HG02759 (cell line): ENCODE results near the gene FOXP2.

Experiments
- ATAC-seq: cut with Tn5 transposase; IDR thresholded peaks from one replicate; pipeline ENCODE4 v1.9.1; 2021; ENCODE audit warnings: mild to moderate bottlenecking, moderate library complexity; ENCODE audit not compliant: unreplicated experiment

The FOXP2 gene

DNA sequence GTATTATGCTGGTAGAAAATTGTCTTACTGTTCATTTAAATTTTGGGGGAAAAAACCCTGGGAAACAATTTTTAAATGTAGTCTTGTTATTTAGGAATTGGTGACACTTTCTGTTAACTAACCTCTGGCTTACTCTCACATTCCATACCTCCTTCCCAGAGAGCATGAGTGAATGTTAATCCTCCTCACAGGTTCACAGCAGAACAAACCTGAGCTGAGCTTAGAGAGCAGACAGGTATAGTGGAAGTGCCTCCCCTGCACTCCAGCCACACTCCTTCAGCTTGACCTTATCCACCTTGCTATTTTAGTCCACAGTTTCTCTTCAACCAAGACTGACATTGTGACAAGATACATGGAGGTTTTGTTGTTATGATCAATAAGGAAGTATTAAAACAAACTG is 235.9 kb downstream of the FOXP2 start:
- no peak for ATAC-seq

DNA sequence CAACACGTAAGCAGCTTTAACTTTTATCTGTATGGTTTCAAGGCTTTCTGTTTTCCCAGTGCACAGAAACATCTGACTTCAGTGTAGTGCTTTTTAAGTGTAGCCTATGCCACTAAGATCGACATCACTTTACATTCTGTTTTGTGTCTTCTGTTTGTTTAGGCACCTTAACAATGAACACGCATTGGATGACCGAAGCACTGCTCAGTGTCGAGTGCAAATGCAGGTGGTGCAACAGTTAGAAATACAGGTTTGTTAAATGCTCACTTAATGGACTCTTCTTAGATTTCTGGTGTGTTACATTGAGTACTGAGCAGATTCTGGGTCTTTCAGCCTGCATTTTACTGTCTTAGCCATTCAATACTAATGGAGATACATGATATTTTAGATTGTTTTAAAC is 237.4 kb downstream of the FOXP2 start:
- no peak for ATAC-seq

DNA sequence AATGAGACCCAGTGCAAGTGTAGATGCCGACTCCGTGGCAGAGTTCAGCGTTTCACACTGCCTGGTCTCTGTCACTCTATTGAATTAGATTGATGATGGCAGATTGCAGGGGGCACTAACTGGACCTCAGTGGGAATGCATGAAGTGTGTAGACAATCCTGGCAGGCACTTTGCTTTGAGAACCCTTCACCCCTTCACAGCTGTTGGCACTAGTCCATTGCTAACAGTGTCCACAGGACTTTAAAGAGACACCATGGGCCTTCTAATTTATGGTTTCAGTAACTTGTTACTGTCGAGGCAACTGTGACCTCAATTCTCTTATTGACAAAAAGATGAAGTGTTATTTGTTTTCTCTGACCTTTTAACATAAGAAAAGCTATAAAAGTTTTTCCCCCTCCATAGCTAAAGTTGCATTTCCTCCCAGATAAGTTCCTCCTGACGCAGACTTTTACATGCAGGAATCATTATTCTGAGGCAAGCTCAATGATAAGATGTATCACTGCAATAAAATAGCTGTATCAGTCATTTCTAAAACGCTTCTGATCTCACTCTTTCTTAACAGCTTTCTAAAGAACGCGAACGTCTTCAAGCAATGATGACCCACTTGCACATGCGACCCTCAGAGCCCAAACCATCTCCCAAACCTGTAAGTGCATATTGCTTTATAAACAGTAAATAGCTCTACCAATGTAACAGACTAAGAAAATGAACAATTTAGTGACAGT is 238.9 kb downstream of the FOXP2 start:
- ATAC-seq = no peak

DNA sequence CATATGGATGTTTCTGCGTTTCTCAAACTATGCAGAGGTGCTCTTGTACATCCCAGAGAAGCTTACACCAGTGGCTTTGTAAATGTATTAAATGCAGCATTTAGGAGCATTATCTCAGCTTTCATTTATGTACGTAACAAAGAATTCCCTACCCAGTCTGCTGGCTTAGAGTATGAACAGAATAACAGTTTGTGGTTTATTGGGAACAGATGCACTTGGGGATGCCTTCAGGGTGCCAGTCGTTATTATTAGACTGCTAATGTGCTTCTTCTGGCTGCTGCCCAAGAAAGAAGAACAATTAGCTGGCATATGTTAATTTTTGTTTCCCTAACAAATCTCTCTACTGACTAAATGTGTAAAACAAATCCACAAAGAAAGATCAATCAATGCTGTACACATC is 241.9 kb downstream of the FOXP2 start:
- no peak for ATAC-seq

DNA sequence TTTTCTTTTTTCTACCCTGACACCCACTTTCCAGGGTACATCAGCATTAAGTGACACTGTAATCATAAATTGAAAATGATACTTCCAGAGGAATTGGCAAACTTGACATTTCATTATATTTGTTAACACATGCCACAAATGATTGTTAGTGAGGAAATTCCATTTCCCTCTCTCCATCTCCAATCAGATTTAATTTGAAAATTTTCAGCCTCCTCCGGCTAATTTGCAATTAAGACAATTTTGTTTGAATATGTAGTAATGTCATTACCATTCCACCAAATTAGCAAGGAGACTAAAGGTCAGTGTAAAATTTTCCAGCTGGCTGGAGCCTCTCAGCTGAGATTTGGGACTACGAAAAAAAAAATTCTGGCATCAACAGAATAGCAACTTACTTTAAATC is 242.7 kb downstream of the FOXP2 start:
- ATAC-seq = no peak

DNA sequence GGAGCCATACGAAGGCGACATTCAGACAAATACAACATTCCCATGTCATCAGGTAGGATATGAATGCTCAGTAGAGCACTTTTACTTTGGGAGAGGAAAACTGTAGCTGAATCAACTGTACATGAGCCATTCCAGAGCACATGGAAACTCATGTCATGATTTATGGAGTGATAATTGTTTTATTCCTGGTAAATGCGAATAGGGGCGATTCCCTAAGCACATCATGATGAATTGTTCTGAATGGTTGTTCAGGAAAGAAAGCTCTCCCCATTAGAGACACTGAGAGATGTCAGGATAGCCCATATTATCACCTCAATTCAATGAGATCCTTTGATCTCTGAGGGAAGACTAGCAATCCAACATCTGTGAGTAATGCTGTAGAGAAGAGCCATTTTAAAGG is 243.6 kb downstream of the FOXP2 start:
- no peak for ATAC-seq

DNA sequence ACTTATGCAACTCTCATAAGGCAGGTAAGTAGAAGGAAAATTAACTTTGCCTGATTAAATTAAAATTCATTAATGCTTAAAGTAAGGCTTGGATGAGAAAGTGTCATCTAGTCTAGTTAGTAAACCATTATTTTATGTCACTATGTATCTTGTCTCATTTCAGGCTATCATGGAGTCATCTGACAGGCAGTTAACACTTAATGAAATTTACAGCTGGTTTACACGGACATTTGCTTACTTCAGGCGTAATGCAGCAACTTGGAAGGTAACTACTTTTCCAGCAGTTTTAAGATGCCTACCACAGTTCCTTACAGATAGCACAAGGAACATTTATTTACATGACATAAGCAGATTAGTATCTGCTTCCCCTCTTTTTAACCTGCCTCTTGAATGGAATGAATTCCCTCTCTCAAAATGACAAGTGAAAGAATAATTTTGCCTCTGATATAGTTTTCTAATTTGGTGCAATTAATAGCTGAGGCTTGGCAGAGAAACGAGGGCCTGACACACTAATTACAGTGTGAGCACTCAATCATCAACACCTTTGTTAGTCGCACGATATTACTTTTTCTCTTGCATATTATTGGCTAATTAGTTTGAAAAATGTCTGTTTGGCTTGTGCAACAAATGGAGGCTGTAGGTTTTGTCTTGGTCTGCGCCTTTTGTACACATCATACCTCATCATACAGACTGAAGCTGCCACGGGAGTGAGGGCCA is 245.0 kb downstream of the FOXP2 start:
- no peak for ATAC-seq

DNA sequence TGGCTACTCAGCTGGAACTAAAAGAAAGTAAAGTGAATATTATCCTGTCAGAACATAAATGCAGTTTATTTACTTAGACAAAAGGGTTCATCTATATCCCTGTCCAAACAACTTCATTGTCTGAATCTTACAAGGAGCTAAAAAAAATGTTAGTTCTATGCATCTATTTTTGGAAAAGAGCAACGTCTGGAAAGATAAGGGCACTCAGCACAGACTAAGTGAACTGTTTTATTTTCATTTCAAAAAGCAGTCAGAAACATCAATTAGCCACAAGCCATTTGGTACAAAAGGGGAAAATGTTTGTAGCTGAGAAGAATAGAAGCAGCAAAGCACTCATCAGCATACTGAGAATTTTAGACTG is 245.5 kb downstream of the FOXP2 start:
- no peak for ATAC-seq

DNA sequence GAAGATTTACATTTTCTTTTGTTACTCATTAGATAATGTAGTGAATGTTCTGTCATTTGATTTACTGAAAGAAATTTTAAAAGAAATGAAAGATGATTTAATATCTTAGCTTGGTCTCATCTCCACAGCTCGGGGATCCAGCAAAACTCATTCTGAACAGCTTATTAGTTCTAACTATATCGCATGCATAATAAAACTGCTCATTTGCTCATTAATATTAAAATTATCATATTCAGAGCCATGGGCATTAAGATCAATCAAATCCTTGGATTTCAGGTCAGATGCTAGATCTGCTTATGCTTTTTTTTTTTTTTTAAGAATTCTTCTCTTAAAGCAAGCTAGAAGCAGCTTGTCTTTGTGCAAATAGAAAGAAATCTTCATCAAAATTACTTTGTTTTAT is 246.1 kb downstream of the FOXP2 start:
- no peak for ATAC-seq

DNA sequence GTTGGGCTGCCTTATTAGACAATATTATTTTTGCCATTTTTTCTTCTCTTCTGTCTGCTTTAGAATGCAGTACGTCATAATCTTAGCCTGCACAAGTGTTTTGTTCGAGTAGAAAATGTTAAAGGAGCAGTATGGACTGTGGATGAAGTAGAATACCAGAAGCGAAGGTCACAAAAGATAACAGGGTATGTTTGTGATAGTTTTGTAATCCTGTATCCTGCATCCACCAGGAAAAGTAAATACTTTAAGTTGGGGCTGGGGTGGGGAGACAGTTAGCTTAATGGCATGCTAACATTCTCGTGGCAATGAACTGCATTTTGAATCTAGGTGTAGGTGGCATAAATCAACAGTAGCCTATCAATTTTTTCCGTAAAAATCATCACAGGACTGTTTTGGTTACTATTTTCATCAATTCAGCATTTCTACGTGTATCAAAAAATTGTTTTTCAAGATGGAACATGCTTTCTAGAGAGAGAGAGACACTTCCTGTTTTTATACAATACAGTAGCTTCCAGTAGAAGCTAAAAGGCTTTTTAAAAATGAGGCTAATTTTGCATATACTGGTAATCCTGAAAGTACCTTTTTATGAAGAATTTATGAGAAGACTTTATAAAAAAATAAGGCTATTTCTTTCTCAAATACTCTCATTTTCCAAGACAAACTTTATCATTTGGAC is 247.5 kb downstream of the FOXP2 start:
- ATAC-seq = no peak

DNA sequence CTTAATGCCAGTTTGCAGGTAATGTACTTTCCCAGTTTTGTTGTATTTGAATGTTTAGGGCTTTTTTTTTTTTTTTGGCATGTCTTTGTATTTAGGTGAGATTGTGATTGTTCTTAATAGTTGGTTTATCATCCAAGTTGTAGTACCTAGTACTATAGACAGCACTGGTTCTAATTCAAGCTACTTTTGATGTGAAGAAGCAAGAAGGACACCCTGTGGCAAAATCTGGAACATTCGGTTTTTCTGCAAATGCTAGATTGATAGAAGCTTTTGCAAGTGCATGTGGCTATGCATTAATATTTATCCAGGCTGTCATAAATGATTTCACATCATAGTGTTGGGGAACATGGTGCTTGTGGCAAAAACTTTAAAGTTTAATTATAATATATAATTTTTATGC is 248.9 kb downstream of the FOXP2 start:
- ATAC-seq = no peak

DNA sequence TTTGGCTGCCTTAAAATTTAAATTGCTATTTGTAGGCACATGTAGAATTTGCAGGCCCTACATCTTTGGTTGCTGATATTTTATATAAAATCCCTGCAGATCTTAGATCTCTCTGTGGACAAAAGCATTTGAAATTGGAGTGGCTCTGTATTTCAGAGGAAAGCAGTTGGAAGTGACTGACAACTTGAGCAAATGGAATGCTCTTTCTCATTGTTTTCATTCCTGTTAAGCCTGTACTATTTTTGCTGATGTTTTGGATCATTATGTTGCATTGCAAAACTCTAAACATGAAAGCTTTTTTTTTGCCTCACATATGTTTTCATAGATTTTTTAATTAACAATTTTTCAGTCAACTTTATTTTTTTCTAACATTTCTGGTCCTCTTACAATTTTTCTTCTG is 256.1 kb downstream of the FOXP2 start:
- no peak for ATAC-seq

DNA sequence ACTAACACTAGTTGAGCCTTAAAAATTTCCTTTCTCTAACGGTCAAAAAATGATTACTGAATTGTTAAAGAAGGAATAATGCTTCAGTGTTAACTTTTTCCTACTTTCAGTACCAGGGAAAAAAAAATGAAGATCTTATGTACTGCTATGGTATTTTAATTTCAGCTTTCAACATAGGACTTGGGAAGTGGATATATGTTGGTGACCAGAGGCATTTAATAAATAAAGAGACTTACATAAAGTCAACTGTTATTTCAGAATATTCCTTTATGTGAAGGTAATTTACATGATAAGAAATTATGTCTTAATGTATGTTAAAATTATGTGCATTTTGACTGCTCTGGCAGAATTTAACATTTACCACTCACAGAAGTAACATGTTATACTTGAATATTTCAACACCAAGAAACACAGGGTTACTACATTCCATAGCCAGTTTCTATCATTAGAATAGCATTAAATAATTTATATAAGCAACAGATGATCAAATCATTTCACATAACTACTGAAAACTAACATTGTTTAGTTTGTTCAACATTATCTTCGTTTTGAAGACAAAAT is 257.0 kb downstream of the FOXP2 start:
- ATAC-seq = no peak

DNA sequence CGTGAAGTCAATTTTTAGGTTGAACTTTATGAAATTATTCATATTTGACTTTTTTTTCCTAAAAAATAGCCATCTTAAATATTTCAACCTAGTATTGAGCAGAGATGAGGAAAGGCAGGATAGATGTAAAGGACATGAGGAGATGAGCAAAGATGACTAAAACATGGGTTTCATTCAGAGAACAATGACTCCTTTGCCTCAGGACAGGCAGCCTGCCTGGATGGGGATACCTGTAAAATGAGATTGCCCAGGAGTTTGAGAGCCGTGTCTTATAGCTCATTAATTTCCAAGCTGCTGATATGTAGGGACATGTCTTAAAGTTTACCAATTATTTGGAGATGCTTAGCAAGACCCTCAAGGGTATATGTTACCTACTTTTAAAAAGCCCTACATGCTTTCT is 263.5 kb downstream of the FOXP2 start:
- ATAC-seq = no peak

DNA sequence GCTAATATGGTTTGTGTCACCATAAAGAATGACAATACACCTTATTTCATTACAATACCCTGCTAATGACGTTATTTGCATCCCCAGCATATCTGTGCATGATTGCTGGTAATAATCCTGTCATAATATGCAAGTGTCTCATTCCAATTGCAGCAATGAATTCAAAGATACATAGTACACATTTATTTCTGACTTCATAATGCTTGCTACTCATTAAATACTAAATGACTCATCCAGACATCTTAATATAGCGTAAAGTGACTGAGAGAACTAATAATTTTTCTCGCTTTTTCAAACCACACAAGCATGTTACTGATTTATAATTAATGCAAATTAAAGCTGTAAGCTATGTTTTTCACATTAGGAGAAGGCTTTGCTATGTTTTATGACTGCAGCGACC is 272.6 kb downstream of the FOXP2 start:
- ATAC-seq = no peak

DNA sequence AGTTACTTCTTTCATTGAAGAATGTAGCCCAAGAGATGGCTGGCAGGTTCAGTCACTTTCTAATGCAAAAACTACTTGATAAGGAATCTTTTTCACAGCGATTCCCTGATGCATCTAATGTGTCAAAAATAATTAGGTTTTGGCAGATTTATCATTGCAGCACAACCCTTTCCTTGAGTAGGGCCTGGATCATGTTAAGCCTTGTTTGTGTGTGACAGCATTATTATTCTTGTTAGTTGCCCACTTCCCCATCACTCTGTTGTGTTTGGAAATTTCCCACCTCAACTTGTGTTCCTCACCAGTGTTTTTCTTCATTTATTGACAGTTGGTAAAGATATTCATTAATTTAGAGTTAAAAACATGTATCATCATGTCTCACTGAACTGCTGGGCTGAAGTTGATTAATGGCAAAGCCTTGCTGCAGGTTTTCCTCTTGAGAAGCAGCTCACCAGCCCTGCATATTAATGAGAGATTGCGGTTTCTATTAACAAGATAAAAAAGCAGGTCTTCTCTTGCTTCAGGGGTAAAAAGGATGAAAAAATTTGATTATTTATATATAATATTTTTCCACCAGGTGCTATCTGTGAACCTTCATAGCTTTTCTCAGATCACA is 273.9 kb downstream of the FOXP2 start:
- no peak for ATAC-seq

DNA sequence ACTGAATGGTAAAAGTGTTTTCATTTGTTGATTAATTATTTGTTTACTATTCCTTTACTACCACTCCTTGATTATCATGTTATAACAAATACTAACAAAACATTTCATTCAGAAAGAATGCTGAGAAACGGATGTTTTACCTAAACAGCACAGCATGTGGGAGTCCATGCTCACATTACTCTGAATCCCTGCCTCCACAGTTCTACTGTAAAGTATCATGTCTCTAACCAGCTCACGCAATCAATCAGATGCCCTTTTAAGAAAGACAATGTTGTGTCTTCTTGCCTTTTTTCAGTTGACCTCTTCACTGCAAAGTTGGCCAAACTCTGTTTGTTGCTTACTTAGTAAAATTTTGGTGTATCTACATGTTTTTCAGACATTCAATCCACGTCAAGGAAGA is 274.8 kb downstream of the FOXP2 start:
- ATAC-seq = no peak

DNA sequence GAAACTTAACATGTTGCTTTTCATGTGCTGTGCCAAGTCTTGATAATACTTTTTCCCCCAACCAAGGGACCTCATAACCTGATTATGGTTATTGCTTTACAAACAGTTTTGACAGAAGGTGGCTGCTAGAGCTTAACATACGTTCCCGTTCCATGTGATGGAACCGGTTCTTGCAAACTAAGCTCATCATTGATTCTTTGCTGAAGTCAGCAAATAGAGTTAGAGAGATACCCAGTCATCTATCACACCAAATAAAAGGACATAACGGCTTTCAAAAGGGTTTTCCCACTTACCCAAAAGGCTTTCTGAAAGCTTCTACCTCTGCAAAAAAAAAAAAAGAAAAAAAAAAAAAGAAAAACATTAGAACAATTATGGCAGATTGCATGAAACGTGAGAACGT is 277.0 kb downstream of the FOXP2 start:
- ATAC-seq = no peak

DNA sequence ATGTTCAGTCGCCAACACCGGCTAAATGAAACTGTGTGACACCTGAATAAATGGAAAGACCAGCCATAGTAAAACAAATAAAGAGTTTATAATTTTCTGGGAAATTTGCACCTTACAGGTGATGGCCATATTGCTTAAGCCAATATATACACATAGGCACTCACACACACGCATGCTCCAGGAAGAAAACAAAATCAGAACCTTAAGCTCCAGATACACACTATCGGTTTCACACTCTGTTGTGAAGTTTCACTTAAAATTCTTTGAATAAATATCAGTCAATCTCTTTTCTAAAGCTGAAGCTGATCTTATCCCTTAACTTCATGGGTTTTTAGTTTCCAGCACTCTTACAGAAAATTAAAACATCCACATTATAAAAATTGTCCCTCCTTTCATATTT is 280.6 kb downstream of the FOXP2 start:
- no peak for ATAC-seq

DNA sequence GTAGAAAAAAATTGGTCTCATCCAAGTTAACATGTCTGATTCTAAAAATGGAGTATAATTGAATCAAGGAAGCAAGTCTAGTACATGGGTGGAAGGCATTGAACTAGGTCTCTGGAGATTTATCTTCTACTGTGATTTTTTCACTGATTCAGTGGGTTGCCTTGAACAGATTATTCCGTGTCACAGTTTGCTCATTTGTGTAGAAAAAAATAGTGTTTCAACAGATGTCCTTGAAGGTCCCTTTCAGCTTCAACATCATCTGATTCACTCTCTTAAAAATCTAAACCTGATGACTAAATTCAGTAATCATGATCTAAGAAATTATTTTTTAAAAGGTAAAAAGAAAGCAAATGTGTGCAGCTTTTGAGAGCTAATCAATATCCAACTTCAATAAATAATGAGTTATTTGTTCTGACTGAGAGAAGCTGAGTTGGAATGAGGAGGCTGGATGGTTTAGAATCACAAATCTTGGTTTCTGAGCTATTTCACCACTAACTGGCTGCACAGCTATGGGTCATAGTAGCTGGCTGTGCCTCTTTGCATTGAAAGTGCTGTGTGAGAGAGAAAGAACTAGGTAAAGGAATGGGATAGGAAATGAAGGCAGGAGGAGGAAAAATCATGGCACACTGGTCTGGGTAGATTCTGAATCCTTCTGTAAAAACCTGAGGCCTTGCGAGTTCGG is 285.8 kb downstream of the FOXP2 start:
- ATAC-seq = no peak

DNA sequence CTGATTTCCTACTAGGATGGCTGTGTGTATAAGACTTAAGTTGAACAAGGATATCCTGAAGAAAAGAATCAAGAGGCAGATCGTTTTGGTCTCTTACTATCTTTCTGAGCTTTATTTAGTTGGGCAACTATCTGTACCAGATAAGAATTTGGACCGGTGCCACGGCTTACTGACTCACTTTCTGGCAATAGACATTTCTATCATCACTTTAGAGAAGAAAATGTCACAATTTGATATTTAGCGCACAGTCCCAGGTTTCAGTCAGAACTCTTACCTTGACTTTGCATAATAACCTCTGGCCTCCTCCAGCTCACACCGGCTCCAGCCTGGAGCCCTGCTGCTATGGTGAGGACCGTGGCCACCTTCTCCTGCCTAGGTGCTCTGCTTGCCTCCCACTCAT is 289.1 kb downstream of the FOXP2 start:
- ATAC-seq = no peak
